Left ventricle myocardium inferior (tissue), 1 donor: Measurements from ENCODE around the gene GLRX3. TPM values are rescaled to one million over a fixed set of nuclear protein-coding genes. Genes with fewer than 3 reads are reported as not detected.

Source experiments
- DNase-seq: peaks from one replicate; pipeline ENCODE4 v3.0.0-alpha.2; 2020
- H3K27ac ChIP-seq: fragments of 200-600 bp; replicated peaks from 2 replicates; pipeline ENCODE4 v1.8.0; 2021
- H3K27me3 ChIP-seq: fragments of 200-600 bp; 2 replicates; pipeline ENCODE4 v1.8.0; 2021; ENCODE audit warnings: low read depth
- H3K36me3 ChIP-seq: fragments of 200-600 bp; 2 replicates; pipeline ENCODE4 v1.8.0; 2021
- H3K4me1 ChIP-seq: fragments of 200-600 bp; 2 replicates; pipeline ENCODE4 v1.8.0; 2021
- H3K4me3 ChIP-seq: fragments of 200-600 bp; 2 replicates; pipeline ENCODE4 v1.8.0; 2021; ENCODE audit warnings: mild to moderate bottlenecking, moderate library complexity
- H3K9me3 ChIP-seq: fragments of 200-600 bp; replicated peaks from 2 replicates; pipeline ENCODE4 v1.8.0; 2021
- intact Hi-C: fragments of 100-400 bp; cut with micrococcal nuclease; formaldehyde crosslinking; loops from one replicate; pipeline ENCODE4 v1.11.0; 2022
- total RNA-seq: library from RNA; stranded (reverse); fragmentation: NEBNext Ultra II Directional; extraction: Animal tissue kit (Norgen Biotek cat#: 25700); gene quantifications from one replicate; pipeline ENCODE4 v1.2.1, GENCODE V29; 2021
- TF ChIP-seq, protein P1 (sequence below): fragments of 200-600 bp; IDR thresholded peaks from 2 replicates; pipeline ENCODE4 v1.8.0; 2021; ENCODE audit warnings: antibody characterized with exemption, mild to moderate bottlenecking, borderline replicate concordance
- donor health status: DM: no; HTN: yes; CAD: no; lungs with severe emphysema.

The GLRX3 gene
- total RNA-seq, 1 donor from 2014 or later = 69.2 TPM

- Histone ChIP-seq H3K4me1 (peaks cover 20% of the 10 kb centered on the region), H3K27me3 (peaks cover 3% of the 10 kb centered on the region), H3K4me3 (no peak overlapping the region), H3K36me3 (peaks cover 72% of the 10 kb centered on the region), H3K27ac (no peak overlapping the region), H3K9me3 (no peaks in the 10 kb centered on the region)
- DNase-seq = no peak
- TF ChIP-seq, protein P1, sequence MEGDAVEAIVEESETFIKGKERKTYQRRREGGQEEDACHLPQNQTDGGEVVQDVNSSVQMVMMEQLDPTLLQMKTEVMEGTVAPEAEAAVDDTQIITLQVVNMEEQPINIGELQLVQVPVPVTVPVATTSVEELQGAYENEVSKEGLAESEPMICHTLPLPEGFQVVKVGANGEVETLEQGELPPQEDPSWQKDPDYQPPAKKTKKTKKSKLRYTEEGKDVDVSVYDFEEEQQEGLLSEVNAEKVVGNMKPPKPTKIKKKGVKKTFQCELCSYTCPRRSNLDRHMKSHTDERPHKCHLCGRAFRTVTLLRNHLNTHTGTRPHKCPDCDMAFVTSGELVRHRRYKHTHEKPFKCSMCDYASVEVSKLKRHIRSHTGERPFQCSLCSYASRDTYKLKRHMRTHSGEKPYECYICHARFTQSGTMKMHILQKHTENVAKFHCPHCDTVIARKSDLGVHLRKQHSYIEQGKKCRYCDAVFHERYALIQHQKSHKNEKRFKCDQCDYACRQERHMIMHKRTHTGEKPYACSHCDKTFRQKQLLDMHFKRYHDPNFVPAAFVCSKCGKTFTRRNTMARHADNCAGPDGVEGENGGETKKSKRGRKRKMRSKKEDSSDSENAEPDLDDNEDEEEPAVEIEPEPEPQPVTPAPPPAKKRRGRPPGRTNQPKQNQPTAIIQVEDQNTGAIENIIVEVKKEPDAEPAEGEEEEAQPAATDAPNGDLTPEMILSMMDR = no peak
- intact Hi-C loops = no loop called here
Measured at GRCh38 chr10:130185591-130185990, 49.4 kb downstream of the GLRX3 start.

GRCh38 chr10:130188195-130189175 lies 52.3 kb downstream of the GLRX3 start:
- Histone ChIP-seq H3K9me3 (no peaks in the 10 kb centered on the region), H3K27me3 (peaks cover 6% of the 10 kb centered on the region), H3K4me3 (no peak overlapping the region), H3K36me3 (peaks cover 44% of the 10 kb centered on the region), H3K4me1 (peaks cover 16% of the 10 kb centered on the region), H3K27ac (no peak overlapping the region)
- DNase-seq = no peak
- TF ChIP-seq, protein P1 = no peak
- intact Hi-C loops = no loop called here

GRCh38 chr10:130189608-130190054 lies 53.4 kb downstream of the GLRX3 start:
- Histone ChIP-seq H3K4me1 (peaks cover 25% of the 10 kb centered on the region), H3K36me3 (peaks cover 32% of the 10 kb centered on the region), H3K9me3 (no peaks in the 10 kb centered on the region), H3K4me3 (no peak overlapping the region), H3K27ac (no peak overlapping the region), H3K27me3 (peaks cover 6% of the 10 kb centered on the region)
- DNase-seq = no peak
- TF ChIP-seq, protein P1 = no peak
- intact Hi-C loops = no loop called here

- Histone ChIP-seq H3K27me3 (peaks cover 6% of the 10 kb centered on the region), H3K27ac (no peak overlapping the region), H3K4me3 (peak overlapping the region; percentile 76), H3K4me1 (peaks cover 26% of the 10 kb centered on the region), H3K9me3 (no peaks in the 10 kb centered on the region), H3K36me3 (peaks cover 26% of the 10 kb centered on the region)
- TF ChIP-seq, protein P1 = peak; percentile 100
- DNase-seq = peak; percentile 88
- intact Hi-C loops = no loop called here
Measured at GRCh38 chr10:130190055-130190736, 54.0 kb downstream of the GLRX3 start.

GRCh38 chr10:130190737-130191115 lies 54.5 kb downstream of the GLRX3 start:
- Histone ChIP-seq H3K27ac (no peak overlapping the region), H3K9me3 (no peaks in the 10 kb centered on the region), H3K36me3 (peaks cover 21% of the 10 kb centered on the region), H3K27me3 (peaks cover 6% of the 10 kb centered on the region), H3K4me1 (peaks cover 26% of the 10 kb centered on the region), H3K4me3 (peak overlapping the region; percentile 76)
- DNase-seq = no peak
- intact Hi-C loops = no loop called here
- TF ChIP-seq, protein P1 = no peak
